OCI-LY1 (cell line): Measurements from ENCODE around the gene LINGO3.

Experiments used
- H2AFZ ChIP-seq: fragments of 200-600 bp; sonication (generic), shearing (Covaris generic); 2 replicates; pipeline ENCODE4 v1.6.0; 2014; ENCODE audit warnings: antibody characterized with exemption, mild to moderate bottlenecking, low read length
- H3F3A ChIP-seq: fragments of 200-600 bp; sonication (generic), shearing (Covaris generic); 2 replicates; pipeline ENCODE4 v1.6.0; 2014; ENCODE audit warnings: mild to moderate bottlenecking, antibody characterized with exemption, low read length, moderate library complexity; ENCODE audit not compliant: insufficient read depth
- H3K27ac ChIP-seq: fragments of 200-600 bp; sonication (generic); 2 replicates; pipeline ENCODE4 v1.5.1; 2014; ENCODE audit warnings: low read length, mixed run types, mild to moderate bottlenecking, low read depth; ENCODE audit not compliant: poor library complexity, severe bottlenecking
- H3K27me3 ChIP-seq: fragments of 200-600 bp; sonication (generic); 2 replicates; pipeline ENCODE4 v1.6.0; 2014; ENCODE audit warnings: antibody characterized with exemption, mild to moderate bottlenecking, low read length, moderate library complexity; ENCODE audit not compliant: insufficient read depth
- H3K36me3 ChIP-seq: fragments of 200-600 bp; sonication (generic); 2 replicates; pipeline ENCODE4 v1.6.1; 2014; ENCODE audit warnings: mild to moderate bottlenecking, antibody characterized with exemption, low read length, moderate library complexity, mixed read lengths; ENCODE audit not compliant: insufficient read depth
- H3K4me1 ChIP-seq: fragments of 200-600 bp; sonication (generic); 2 replicates; pipeline ENCODE4 v1.5.1; 2014; ENCODE audit warnings: mild to moderate bottlenecking, low read length, moderate library complexity; ENCODE audit not compliant: insufficient read depth, severe bottlenecking
- H3K4me2 ChIP-seq: fragments of 200-600 bp; sonication (generic), shearing (Covaris generic); 2 replicates; pipeline ENCODE4 v1.6.1; 2014; ENCODE audit warnings: low read length
- H3K4me3 ChIP-seq: fragments of 200-600 bp; sonication (generic); 2 replicates; pipeline ENCODE4 v1.5.1; 2014; ENCODE audit warnings: low read length, low read depth, mild to moderate bottlenecking, mixed read lengths; ENCODE audit not compliant: poor library complexity, severe bottlenecking
- H3K79me2 ChIP-seq: fragments of 200-600 bp; shearing (Covaris generic); 2 replicates; pipeline ENCODE4 v1.6.1; 2016; ENCODE audit warnings: mixed run types, low read length, mixed read lengths; ENCODE audit not compliant: insufficient read depth
- H3K9ac ChIP-seq: fragments of 200-600 bp; sonication (generic), shearing (Covaris generic); 2 replicates; pipeline ENCODE4 v1.6.1; 2014; ENCODE audit warnings: mild to moderate bottlenecking, low read length, mixed read lengths
- H3K9me2 ChIP-seq: fragments of 200-600 bp; sonication (generic), shearing (Covaris generic); 2 replicates; pipeline ENCODE4 v1.6.1; 2014; ENCODE audit warnings: low read depth, mild to moderate bottlenecking, low read length, mixed read lengths
- H3K9me3 ChIP-seq: fragments of 200-600 bp; shearing (Covaris generic); 2 replicates; pipeline ENCODE4 v1.6.1; 2014; ENCODE audit warnings: low read length, mixed read lengths
- H4K20me1 ChIP-seq: fragments of 200-600 bp; sonication (generic), shearing (Covaris generic); 2 replicates; pipeline ENCODE4 v1.6.0; 2016; ENCODE audit warnings: mild to moderate bottlenecking, low read length; ENCODE audit not compliant: insufficient read depth
- EZH2 ChIP-seq: fragments of 200-600 bp; sonication (generic), shearing (Covaris generic); IDR thresholded peaks from 2 replicates; pipeline ENCODE4 v1.8.0; 2017; ENCODE audit warnings: borderline replicate concordance, mixed run types, mild to moderate bottlenecking, antibody characterized with exemption, low read length, moderate library complexity, mixed read lengths
- TF ChIP-seq, protein P1 (sequence below): fragments of 200-600 bp; sonication (generic), shearing (Covaris generic); IDR thresholded peaks from 2 replicates; pipeline ENCODE4 v1.5.1; 2017; ENCODE audit warnings: mild to moderate bottlenecking, antibody characterized with exemption, low read length, moderate library complexity, mixed read lengths

Gene LINGO3

DNA sequence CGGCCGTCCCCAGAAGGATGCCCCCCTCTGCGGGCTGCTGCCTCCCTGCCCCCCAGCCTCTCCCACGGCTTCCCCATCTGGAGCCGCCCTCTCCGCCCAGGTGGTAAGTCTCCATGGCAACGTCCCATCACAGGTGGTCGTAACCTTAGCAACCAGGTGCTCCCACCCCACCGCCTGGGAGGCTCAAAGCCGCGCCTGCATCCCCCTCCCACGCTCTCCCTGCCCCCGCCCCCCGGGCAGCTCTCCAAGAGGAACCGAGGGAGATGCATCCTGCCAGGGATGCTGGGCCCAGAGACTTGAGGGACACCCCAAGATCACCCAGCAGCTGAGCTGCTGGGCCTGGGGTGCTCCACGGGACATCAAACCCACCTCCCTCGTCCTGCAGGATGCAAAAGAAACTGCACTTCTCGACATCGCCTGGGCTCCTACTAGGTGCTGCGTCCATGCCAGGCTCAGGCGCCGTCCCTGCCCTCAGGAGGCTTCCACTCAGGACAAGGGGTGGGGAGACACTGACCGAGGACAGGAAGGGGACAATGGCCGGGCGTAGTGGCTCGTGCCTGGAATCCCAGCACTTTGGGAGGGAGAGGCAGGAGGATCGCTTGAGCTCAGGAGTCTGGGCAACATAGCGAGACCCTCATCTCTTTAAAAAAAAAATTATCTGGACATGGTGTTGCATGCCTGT lies 5.0 kb upstream of the LINGO3 start:
- peaks cover 19% of the 10 kb centered on the region; the same call in 1 of the 2 replicates for H3K27me3 ChIP-seq
- no peaks in the 10 kb centered on the region for H3K79me2 ChIP-seq
- no peak overlapping the region for H3K9ac ChIP-seq
- H3K4me2 ChIP-seq = no peak overlapping the region
- H3K9me2 ChIP-seq = no peaks in the 10 kb centered on the region
- no peaks in the 10 kb centered on the region for H3F3A ChIP-seq
- no peak overlapping the region for H2AFZ ChIP-seq
- no peak overlapping the region for H3K4me3 ChIP-seq
- no peak overlapping the region for H3K27ac ChIP-seq
- peaks cover 9% of the 10 kb centered on the region; the same call in 1 of the 2 replicates for H3K36me3 ChIP-seq
- peaks cover 11% of the 10 kb centered on the region for H3K9me3 ChIP-seq
- TF ChIP-seq EZH2 = no peak
- TF ChIP-seq, protein P1, sequence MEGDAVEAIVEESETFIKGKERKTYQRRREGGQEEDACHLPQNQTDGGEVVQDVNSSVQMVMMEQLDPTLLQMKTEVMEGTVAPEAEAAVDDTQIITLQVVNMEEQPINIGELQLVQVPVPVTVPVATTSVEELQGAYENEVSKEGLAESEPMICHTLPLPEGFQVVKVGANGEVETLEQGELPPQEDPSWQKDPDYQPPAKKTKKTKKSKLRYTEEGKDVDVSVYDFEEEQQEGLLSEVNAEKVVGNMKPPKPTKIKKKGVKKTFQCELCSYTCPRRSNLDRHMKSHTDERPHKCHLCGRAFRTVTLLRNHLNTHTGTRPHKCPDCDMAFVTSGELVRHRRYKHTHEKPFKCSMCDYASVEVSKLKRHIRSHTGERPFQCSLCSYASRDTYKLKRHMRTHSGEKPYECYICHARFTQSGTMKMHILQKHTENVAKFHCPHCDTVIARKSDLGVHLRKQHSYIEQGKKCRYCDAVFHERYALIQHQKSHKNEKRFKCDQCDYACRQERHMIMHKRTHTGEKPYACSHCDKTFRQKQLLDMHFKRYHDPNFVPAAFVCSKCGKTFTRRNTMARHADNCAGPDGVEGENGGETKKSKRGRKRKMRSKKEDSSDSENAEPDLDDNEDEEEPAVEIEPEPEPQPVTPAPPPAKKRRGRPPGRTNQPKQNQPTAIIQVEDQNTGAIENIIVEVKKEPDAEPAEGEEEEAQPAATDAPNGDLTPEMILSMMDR = no peak
- H3K4me1 ChIP-seq = peaks cover 13% of the 10 kb centered on the region
- no peaks in the 10 kb centered on the region for H4K20me1 ChIP-seq

- Histone ChIP-seq H3K4me2 (no peak overlapping the region), H3K4me3 (no peak overlapping the region), H3K9ac (no peak overlapping the region), H3K27ac (no peak overlapping the region), H2AFZ (no peak overlapping the region), H3K9me3 (peaks cover 11% of the 10 kb centered on the region), H3K27me3 (peaks cover 19% of the 10 kb centered on the region; the same call in 1 of the 2 replicates), H4K20me1 (no peaks in the 10 kb centered on the region), H3F3A (no peaks in the 10 kb centered on the region), H3K36me3 (peaks cover 9% of the 10 kb centered on the region; the same call in 1 of the 2 replicates), H3K4me1 (peaks cover 7% of the 10 kb centered on the region), H3K9me2 (no peaks in the 10 kb centered on the region), H3K79me2 (no peaks in the 10 kb centered on the region)
- TF ChIP-seq, protein P1 = no peak
- TF ChIP-seq EZH2 = no peak
These were observed 3.1 kb upstream of the LINGO3 start for GRCh38 chr19:2311093-2311492.

DNA sequence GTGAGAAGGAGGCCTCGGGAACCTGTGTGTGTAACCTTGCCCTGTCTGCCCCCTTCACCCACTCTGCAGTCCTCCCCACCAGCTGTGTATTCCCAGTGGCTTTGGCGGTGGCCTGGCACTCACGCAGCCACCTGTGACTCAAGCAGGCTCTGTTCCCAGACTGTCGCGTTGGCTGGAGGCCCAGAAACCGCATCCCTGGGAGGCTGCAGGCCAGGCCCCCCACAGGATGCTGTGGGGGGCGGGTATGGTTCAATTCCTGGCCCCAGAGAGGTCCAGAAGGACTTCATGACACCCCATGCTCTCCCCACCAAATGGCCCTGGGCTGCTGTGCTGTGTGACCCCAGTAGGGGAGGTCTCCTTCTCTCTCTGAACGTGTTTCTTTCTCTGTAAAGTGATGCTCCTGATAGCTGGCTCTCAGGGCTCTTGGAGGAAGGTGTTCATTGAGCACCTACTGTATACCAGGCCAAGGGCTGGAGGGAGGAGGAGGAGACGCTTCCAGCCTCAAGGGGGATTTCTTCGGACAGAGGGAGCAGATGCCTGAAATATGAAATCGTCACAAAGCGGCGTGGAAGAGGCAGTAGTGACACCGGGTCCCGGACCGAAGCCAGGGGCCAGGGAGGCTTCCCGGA lies 1.9 kb upstream of the LINGO3 start:
- no peaks in the 10 kb centered on the region for H3K79me2 ChIP-seq
- H3K9ac ChIP-seq = no peak overlapping the region
- H3K27me3 ChIP-seq = peaks cover 12% of the 10 kb centered on the region; the same call in 1 of the 2 replicates
- no peak overlapping the region for H2AFZ ChIP-seq
- no peak overlapping the region for H3K27ac ChIP-seq
- H3K4me1 ChIP-seq = no peaks in the 10 kb centered on the region
- H3K9me2 ChIP-seq = no peaks in the 10 kb centered on the region
- peaks cover 4% of the 10 kb centered on the region; the same call in 1 of the 2 replicates for H3K9me3 ChIP-seq
- no peak overlapping the region for H3K4me2 ChIP-seq
- no peak for TF ChIP-seq EZH2
- TF ChIP-seq, protein P1 = no peak
- H4K20me1 ChIP-seq = no peaks in the 10 kb centered on the region
- H3K36me3 ChIP-seq = peaks cover 2% of the 10 kb centered on the region; the same call in 1 of the 2 replicates
- H3F3A ChIP-seq = no peaks in the 10 kb centered on the region
- H3K4me3 ChIP-seq = no peak overlapping the region
